ENCODE results near the gene SLC25A24. TPM values are rescaled to one million over a fixed set of nuclear protein-coding genes. Genes with fewer than 3 reads are reported as not detected.

Gene SLC25A24
- total RNA-seq, 1 experiment from 2014 or later = 21.0 TPM

DNA sequence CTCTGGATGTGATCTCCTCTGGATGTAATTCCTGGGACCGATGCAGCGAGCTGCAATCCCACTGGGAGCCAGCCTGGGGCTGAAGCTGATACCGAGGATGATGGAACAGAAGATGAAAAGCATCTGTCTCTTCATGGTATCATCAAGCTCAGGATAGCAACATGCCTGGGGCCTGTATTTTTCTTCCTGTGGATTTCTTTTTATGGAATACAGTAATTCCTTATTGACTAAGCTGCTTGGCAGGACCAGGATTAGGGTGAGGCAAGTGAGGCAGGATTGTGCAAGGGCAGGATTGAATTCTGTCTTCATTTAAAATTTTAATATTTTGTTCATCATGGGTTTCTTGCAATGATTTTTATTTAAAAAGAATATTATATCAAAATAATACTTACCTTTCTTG is 86.6 kb downstream of the SLC25A24 start:
- intact Hi-C loops (cut with micrococcal nuclease) = no loop called here
- CTCF ChIA-PET = interaction anchor here (0.6 to 2.4 kb wide), 4 partner anchors 12 to 331 kb away, joined by 3 to 14 read pairs (median 6); no protein-coding TSS in a partner anchor

DNA sequence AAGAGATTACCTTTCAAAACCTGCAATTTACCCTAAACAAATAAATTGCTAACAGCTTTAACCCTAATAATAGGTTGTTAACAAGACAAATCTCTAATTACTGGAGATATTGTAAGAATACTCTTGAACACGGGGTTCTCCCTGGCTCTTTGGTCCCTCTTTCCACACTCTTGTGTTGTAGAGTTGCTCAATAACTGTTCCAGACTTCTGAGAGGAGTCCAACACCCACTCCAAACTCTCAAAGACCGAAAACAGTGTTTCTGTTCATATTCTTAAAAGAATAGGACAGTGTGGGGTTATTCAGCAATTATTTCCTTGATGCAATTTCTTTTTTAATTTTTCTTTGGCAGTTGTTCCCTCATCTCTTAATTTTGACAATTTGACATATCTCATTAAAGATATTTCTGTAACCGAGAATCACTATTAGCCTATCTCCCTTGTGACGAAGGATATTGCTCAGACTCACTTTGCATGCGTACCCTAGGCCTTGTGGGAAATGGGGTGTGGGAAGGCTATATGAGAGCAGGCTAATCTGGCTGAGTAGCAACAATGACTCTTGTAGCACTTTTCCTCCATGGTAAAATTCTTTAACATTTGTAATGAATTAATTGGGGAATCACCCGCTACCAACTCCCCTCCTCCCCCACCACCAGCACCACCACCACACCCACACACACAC is 90.7 kb downstream of the SLC25A24 start:
- Mint-ChIP-seq H3K4me3 (ENCODE audit: unreplicated experiment) (no peak overlapping the region), H3K9me3 (ENCODE audit: unreplicated experiment) (no peaks in the 10 kb centered on the region), H3K27me3 (ENCODE audit: insufficient read depth, unreplicated experiment) (no peaks in the 10 kb centered on the region), H3K36me3 (ENCODE audit: insufficient read depth, unreplicated experiment) (no peaks in the 10 kb centered on the region), H3K4me1 (ENCODE audit: insufficient read depth, unreplicated experiment) (peaks cover 4% of the 10 kb centered on the region), H3K27ac (ENCODE audit: low read depth, unreplicated experiment) (no peak overlapping the region)
- DNase-seq (ENCODE audit: unreplicated experiment) = no peak
- intact Hi-C loops (cut with micrococcal nuclease) = no loop called here
- BruUV-seq (replicated peaks) = no TSS peak
- CTCF ChIA-PET = interaction anchor here (1.0 to 1.1 kb wide), 2 partner anchors 8 to 327 kb away, joined by 4 read pairs; no protein-coding TSS in a partner anchor
- POLR2A ChIA-PET = interaction anchor here (0.6 kb wide), 1 partner anchor 137 kb away, joined by 3 read pairs; no protein-coding TSS in a partner anchor
- TF ChIP-seq, protein P1, sequence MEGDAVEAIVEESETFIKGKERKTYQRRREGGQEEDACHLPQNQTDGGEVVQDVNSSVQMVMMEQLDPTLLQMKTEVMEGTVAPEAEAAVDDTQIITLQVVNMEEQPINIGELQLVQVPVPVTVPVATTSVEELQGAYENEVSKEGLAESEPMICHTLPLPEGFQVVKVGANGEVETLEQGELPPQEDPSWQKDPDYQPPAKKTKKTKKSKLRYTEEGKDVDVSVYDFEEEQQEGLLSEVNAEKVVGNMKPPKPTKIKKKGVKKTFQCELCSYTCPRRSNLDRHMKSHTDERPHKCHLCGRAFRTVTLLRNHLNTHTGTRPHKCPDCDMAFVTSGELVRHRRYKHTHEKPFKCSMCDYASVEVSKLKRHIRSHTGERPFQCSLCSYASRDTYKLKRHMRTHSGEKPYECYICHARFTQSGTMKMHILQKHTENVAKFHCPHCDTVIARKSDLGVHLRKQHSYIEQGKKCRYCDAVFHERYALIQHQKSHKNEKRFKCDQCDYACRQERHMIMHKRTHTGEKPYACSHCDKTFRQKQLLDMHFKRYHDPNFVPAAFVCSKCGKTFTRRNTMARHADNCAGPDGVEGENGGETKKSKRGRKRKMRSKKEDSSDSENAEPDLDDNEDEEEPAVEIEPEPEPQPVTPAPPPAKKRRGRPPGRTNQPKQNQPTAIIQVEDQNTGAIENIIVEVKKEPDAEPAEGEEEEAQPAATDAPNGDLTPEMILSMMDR (IDR thresholded peaks at IDR 0.05; ENCODE audit: unreplicated experiment) = no peak

More for the DNA sequence above, 86.6 kb downstream of the SLC25A24 start:
- BruUV-seq (replicated peaks) = no TSS peak
- Mint-ChIP-seq H3K36me3 (ENCODE audit: insufficient read depth, unreplicated experiment) (no peaks in the 10 kb centered on the region), H3K4me1 (ENCODE audit: insufficient read depth, unreplicated experiment) (no peaks in the 10 kb centered on the region), H3K27me3 (ENCODE audit: insufficient read depth, unreplicated experiment) (no peaks in the 10 kb centered on the region), H3K27ac (ENCODE audit: low read depth, unreplicated experiment) (no peak overlapping the region), H3K4me3 (ENCODE audit: unreplicated experiment) (no peak overlapping the region), H3K9me3 (ENCODE audit: unreplicated experiment) (no peaks in the 10 kb centered on the region)
- peak; percentile 34 for DNase-seq (ENCODE audit: unreplicated experiment)
- TF ChIP-seq, protein P1 (IDR thresholded peaks at IDR 0.05; ENCODE audit: unreplicated experiment) = no peak
- POLR2A ChIA-PET = no interaction called here

DNA sequence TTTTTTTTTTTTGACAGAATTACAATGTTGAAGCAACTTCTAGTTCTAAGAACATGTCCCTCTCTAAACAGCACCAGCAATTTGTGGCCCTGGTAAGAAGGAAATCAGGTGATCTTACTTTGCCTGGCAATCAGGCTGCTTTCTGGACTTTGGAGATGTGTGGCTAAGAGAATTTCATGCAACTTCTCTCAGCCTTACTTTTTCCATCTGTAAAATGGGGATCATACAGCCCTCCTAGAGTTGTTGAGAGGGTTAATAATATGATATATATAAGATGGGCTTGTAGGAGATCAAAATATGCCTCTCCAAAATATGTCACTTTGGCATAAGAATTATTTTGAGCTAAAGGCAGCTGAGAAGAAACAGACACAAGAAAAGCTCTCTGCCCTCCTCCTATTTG is 92.0 kb downstream of the SLC25A24 start:
- intact Hi-C loops (cut with micrococcal nuclease) = no loop called here
- Mint-ChIP-seq H3K4me1 (ENCODE audit: insufficient read depth, unreplicated experiment) (peaks cover 4% of the 10 kb centered on the region), H3K4me3 (ENCODE audit: unreplicated experiment) (no peak overlapping the region), H3K9me3 (ENCODE audit: unreplicated experiment) (no peaks in the 10 kb centered on the region), H3K27ac (ENCODE audit: low read depth, unreplicated experiment) (no peak overlapping the region), H3K27me3 (ENCODE audit: insufficient read depth, unreplicated experiment) (no peaks in the 10 kb centered on the region), H3K36me3 (ENCODE audit: insufficient read depth, unreplicated experiment) (no peaks in the 10 kb centered on the region)
- no peak for DNase-seq (ENCODE audit: unreplicated experiment)
- ChIA-PET CTCF (interaction anchor here (0.7 to 1.5 kb wide), 5 partner anchors 10 to 325 kb away, joined by 3 to 5 read pairs (median 3); no protein-coding TSS in a partner anchor), POLR2A (no interaction called here)
- TF ChIP-seq, protein P1 (IDR thresholded peaks at IDR 0.05; ENCODE audit: unreplicated experiment) = no peak
- BruUV-seq (replicated peaks) = no TSS peak

DNA sequence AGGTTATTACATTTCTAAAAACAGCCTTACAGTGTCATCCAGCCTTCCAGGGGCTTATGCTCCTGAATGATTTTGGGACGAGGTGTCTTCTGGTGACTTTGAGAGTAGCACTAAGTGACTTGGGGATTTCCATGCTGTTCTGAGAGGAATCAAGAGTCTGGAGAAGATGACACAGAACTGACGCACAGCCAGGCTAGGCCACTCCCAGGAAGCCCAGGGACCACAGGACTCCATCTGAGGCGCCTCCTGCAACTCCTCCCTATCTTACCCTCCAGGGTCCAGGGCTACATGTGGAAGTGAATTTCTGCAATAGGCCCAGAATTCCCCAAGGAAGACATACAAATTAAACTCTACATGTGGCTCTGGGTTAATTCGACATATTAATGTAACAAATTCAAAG is 92.5 kb downstream of the SLC25A24 start:
- intact Hi-C loops (cut with micrococcal nuclease) = no loop called here
- H3K27ac Mint-ChIP-seq (ENCODE audit: low read depth, unreplicated experiment) = no peak overlapping the region
- H3K27me3 Mint-ChIP-seq (ENCODE audit: insufficient read depth, unreplicated experiment) = no peaks in the 10 kb centered on the region
- TF ChIP-seq, protein P1 (IDR thresholded peaks at IDR 0.05; ENCODE audit: unreplicated experiment) = no peak
- no peaks in the 10 kb centered on the region for H3K36me3 Mint-ChIP-seq (ENCODE audit: insufficient read depth, unreplicated experiment)
- H3K9me3 Mint-ChIP-seq (ENCODE audit: unreplicated experiment) = no peaks in the 10 kb centered on the region
- DNase-seq (ENCODE audit: unreplicated experiment) = peak; percentile 48
- no TSS peak for BruUV-seq (replicated peaks)
- ChIA-PET POLR2A (no interaction called here), CTCF (interaction anchor here (0.7 to 1.5 kb wide), 5 partner anchors 11 to 324 kb away, joined by 3 to 5 read pairs (median 3); no protein-coding TSS in a partner anchor)
- H3K4me1 Mint-ChIP-seq (ENCODE audit: insufficient read depth, unreplicated experiment) = peaks cover 4% of the 10 kb centered on the region
- no peak overlapping the region for H3K4me3 Mint-ChIP-seq (ENCODE audit: unreplicated experiment)

Measured in MCF 10A (cell line).